22Rv1 (cell line): ENCODE data around the gene ISM1.

Experiments
- H3K27ac ChIP-seq: fragments of 450-650 bp; 2 replicates; pipeline ENCODE4 v1.5.1; 2017
- ZFX ChIP-seq: fragments of 450-650 bp; IDR thresholded peaks from 2 replicates; pipeline ENCODE4 v1.6.1; 2017; ENCODE audit warnings: antibody characterized with exemption, borderline replicate concordance
- TF ChIP-seq, protein P1 (sequence below): fragments of 450-650 bp; IDR thresholded peaks from 2 replicates; pipeline ENCODE4 v1.5.1; 2017; ENCODE audit warnings: mild to moderate bottlenecking

The ISM1 gene

DNA sequence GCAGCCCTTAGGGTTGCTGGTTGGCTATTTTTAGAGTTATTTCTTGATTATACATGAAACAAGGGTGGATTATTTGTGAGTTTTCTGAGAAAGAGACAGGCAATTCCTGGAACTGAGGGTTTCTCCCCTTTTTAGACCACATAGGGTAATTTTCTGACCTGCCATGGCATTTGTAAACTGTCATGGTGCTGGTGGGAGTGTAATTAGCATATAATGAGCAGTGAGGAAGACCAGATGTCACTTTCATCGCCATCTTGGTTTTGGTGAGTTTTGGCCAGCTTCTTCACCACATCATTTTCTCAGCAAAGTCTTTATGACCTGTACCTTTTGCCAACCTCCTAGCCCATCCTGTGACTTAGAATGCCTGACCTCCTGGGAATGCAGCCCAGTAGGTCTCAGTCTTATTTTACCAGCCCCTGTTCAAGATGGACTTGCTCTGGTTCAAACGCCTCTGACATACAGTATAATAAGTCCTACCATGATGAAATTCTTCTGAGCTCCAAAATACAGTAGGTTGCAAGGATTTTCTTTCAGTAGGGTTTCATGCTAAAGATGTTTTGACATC is 117.1 kb downstream of the ISM1 start:
- H3K27ac ChIP-seq: no peak overlapping the region
- TF ChIP-seq, protein P1, sequence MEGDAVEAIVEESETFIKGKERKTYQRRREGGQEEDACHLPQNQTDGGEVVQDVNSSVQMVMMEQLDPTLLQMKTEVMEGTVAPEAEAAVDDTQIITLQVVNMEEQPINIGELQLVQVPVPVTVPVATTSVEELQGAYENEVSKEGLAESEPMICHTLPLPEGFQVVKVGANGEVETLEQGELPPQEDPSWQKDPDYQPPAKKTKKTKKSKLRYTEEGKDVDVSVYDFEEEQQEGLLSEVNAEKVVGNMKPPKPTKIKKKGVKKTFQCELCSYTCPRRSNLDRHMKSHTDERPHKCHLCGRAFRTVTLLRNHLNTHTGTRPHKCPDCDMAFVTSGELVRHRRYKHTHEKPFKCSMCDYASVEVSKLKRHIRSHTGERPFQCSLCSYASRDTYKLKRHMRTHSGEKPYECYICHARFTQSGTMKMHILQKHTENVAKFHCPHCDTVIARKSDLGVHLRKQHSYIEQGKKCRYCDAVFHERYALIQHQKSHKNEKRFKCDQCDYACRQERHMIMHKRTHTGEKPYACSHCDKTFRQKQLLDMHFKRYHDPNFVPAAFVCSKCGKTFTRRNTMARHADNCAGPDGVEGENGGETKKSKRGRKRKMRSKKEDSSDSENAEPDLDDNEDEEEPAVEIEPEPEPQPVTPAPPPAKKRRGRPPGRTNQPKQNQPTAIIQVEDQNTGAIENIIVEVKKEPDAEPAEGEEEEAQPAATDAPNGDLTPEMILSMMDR: no peak
- TF ChIP-seq ZFX: no peak

DNA sequence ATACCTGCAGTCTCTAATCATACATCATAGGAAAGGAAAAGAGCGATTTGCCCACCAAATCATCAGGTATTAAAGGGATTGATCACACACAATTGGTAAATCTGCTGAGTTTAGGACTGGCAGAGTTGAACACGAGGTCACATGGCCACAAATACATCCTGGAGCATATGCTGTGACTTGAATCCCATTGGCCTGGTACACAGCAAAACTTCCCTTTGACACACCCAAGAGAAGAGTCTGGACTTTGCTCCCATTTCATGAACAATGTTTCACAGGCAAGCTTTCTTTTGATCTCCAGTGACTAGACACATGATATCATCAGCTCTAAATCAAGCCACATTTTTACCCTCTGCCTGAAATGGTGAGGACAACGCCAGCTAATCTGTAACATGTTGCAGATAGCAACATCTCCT is 117.9 kb downstream of the ISM1 start:
- no peak for TF ChIP-seq ZFX
- TF ChIP-seq, protein P1: no peak
- peak overlapping the region; percentile 22; the same call in 1 of the 2 replicates for H3K27ac ChIP-seq

DNA sequence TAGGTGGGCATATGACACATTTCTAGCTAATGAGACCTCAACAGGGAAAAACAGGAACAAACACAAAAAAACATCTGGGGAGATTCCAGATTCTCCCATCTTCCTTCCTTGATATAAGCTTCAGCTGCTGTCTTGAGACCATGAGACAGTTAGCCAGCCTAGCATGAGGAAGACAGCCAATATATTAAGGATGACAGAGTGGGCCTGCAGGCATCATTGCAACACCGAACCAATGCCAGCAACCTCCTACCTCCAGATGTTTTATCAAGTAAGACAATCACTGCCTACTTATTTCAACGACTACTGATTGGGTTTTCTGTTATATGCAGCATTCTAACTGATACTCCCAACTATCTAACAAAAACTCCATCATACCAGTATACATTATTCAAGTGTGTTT is 119.0 kb downstream of the ISM1 start:
- no peak for TF ChIP-seq ZFX
- TF ChIP-seq, protein P1: no peak
- H3K27ac ChIP-seq: no peak overlapping the region

DNA sequence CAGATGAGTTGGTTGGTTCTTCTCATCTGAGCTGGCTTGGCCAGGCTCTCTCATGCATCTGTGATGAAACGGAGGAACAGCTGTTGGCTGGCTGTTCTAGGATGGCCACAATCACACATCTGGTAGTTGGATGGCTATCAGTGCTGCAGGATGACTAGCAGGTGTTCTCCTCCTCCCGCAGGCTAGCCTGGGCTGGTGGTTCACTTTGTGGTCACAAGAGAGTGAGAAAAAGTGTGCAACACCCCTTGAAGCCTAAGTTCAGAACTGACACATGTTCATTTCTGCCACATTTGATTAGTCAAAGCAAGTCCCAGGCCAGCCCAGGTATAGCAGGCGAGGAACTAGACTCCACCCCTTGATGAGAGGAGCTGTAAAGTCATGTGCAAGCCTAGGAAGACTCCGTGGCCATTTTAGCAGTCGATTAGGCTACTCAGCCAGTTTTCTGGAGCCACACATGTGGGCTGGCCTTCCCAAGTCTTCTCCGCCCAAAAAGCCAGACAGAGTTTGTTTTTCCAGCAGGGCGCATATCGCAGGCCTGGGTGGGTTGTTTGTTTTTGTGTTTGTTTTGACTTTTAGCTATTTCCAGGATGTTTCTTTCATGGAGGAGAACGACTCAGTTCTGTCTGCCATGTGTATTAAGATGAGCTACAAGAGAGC is 120.8 kb downstream of the ISM1 start:
- TF ChIP-seq ZFX: no peak
- TF ChIP-seq, protein P1: no peak

DNA sequence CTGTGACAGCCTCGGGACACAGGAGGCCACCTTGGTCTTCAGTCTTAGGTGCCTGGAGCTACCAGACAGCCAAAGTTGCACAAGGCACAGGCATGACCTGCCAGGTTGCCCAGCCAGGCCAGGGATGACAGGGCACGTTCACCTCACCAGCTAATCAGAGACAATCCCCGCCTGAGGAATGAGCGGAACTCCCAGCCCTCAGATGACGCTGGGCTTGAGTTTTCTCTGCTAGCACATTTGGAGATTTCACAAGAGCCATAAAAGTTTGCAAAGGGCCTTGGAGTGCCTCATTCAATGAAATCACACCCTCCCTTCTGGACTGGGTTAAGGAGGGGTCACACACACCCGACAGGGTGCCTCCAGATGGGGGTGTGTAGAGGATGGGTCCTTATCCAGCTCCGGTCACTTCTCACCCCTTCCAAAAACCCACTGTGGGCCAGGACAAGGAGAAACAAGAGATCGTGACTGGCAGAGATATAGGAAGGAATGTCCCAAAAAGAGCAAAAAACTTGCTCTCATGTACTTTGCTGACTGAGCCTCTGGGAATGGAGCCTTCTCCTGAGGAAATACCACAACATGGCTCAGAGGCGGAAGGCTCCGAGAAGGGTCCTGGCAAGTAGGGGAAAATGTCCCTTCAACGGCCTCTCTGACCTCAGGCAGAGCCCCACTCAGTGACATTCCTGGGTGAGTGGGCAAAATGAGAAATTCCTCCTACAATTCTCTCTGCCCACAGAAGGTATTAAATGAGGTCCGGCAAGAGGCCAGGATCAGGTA is 121.6 kb downstream of the ISM1 start:
- TF ChIP-seq, protein P1: no peak
- no peak for TF ChIP-seq ZFX
- H3K27ac ChIP-seq: no peak overlapping the region

More for the DNA sequence above, 120.8 kb downstream of the ISM1 start:
- H3K27ac ChIP-seq: no peak overlapping the region

DNA sequence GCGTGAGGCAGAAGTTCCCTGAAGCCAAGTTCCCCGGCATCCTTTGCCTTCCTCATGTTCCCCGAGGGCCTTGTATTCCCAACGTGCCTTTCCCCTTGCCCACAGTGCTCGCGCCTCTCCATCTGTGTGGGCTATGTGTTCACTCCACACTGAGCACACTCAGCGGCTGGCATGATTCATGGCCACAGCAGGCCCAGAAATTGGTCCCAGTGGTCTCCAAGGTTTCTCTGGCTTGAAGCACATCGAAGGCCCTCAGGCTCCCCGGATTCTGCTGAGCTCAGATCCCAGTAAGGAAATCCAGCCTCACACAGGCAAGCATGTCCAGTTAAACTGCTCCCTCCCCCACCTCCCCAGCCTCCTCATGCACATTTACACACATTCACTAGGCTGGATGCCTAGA is 123.6 kb downstream of the ISM1 start:
- H3K27ac ChIP-seq: no peak overlapping the region
- TF ChIP-seq, protein P1: no peak
- no peak for TF ChIP-seq ZFX
